B cell (primary cell): ENCODE results near the gene MORC2. TPM values are rescaled to one million over a fixed set of nuclear protein-coding genes. Genes with fewer than 3 reads are reported as not detected.

Source experiments
- ATAC-seq: fragments of 200-7000 bp; cut with Tn5 transposase; one replicate; pipeline ENCODE4 v1.10.0; 2021; ENCODE audit warnings: low read depth, mild to moderate bottlenecking, moderate number of reproducible peaks, moderate library complexity
- CTCF ChIA-PET: fragments of 350-600 bp; sonication (Branson Sonifier 250); formaldehyde crosslinking; loops from one replicate; lab custom pipeline; 2021; ENCODE audit warnings: antibody characterized with exemption, inconsistent platforms; lab: Charles Lee
- POLR2A ChIA-PET: fragments of 350-600 bp; sonication (Branson Sonifier 250); formaldehyde crosslinking; loops from one replicate; lab custom pipeline; 2021; ENCODE audit warnings: antibody characterized with exemption; lab: Charles Lee
- DNase-seq: peaks from one replicate; pipeline ENCODE4 v3.0.0; 2013
- H2AFZ ChIP-seq: 2 replicates; pipeline ENCODE4 v1.6.1; 2012; ENCODE audit warnings: mild to moderate bottlenecking, low read depth, low read length; ENCODE audit not compliant: insufficient read depth, poor library complexity, severe bottlenecking
- H3K27ac ChIP-seq, 2 donors: 1 replicate in 1 of 2; 2 replicates in 1 of 2; pipeline ENCODE4 v1.5.1; 2012 to 2013; ENCODE audit warnings: low read length in 2 of 2, mild to moderate bottlenecking in 2 of 2, moderate library complexity in 1 of 2
- H3K27me3 ChIP-seq, 4 experiments: fragments of 200-600 bp in 1 of 4; sonication (generic) in 1 of 4; replicated peaks in 1 of 4; 1 replicate in 2 of 4; 2 replicates in 2 of 4; pipeline versions ENCODE4 v1.6.1 to v1.7.0; 2013 to 2016; ENCODE audit warnings: low read length in 3 of 4, mild to moderate bottlenecking in 2 of 4, mixed read lengths in 1 of 4, moderate library complexity in 1 of 4; ENCODE audit not compliant: insufficient read depth in 4 of 4, control insufficient read depth in 3 of 4; ENCODE audit errors: control extremely low read depth in 1 of 4
- H3K36me3 ChIP-seq, 2 experiments: replicated peaks in 1 of 2; 1 replicate in 1 of 2; 2 replicates in 1 of 2; pipeline versions ENCODE4 v1.6.1 to v1.7.1; 2013; ENCODE audit warnings: low read length in 1 of 2; ENCODE audit not compliant: insufficient read depth in 2 of 2, control insufficient read depth in 1 of 2; ENCODE audit errors: control extremely low read depth in 1 of 2, extremely low read depth in 1 of 2
- H3K4me1 ChIP-seq, 2 donors: fragments of 200-600 bp in 1 of 2; sonication (generic) in 1 of 2; 1 replicate in 1 of 2; 2 replicates in 1 of 2; pipeline versions ENCODE4 v1.5.1 to v1.6.1; 2013 to 2017; ENCODE audit warnings: low read length in 2 of 2; ENCODE audit not compliant: control insufficient read depth in 2 of 2, insufficient read depth in 2 of 2
- H3K4me2 ChIP-seq: replicated peaks from 2 replicates; pipeline ENCODE3; 2012; ENCODE audit warnings: mild to moderate bottlenecking, low read depth, low read length; ENCODE audit not compliant: poor library complexity, severe bottlenecking
- H3K4me3 ChIP-seq, 5 experiments: fragments of 200-600 bp in 1 of 5; sonication (generic) in 1 of 5; 1 replicate in 3 of 5; 2 replicates in 2 of 5; pipeline versions ENCODE4 v1.5.1 to v1.7.0; 2011 to 2016; ENCODE audit warnings: low read length in 4 of 5, mild to moderate bottlenecking in 4 of 5, low read depth in 2 of 5, control low read depth in 1 of 5, moderate library complexity in 1 of 5; ENCODE audit not compliant: insufficient read depth in 1 of 5; ENCODE audit errors: control extremely low read depth in 1 of 5, extremely low read depth in 1 of 5
- H3K79me2 ChIP-seq: fragments of 200-600 bp; sonication (generic); one replicate; pipeline ENCODE4 v1.6.0; 2016; ENCODE audit warnings: low read length; ENCODE audit not compliant: control insufficient read depth, insufficient read depth
- H3K9ac ChIP-seq: fragments of 200-600 bp; sonication (generic); 2 replicates; pipeline ENCODE4 v1.6.1; 2017; ENCODE audit warnings: mild to moderate bottlenecking, low read length, moderate library complexity
- H3K9me3 ChIP-seq, 3 donors: one replicate each; pipeline versions ENCODE4 v1.6.1 to v1.7.1; 2013; ENCODE audit warnings: low read length in 2 of 3; ENCODE audit not compliant: control insufficient read depth in 2 of 3, insufficient read depth in 1 of 3; ENCODE audit errors: control extremely low read depth in 1 of 3
- H4K20me1 ChIP-seq: 2 replicates; pipeline ENCODE4 v1.6.0; 2012; ENCODE audit warnings: mild to moderate bottlenecking, low read length; ENCODE audit not compliant: insufficient read depth, control insufficient read depth, poor library complexity, severe bottlenecking
- H3K27ac Mint-ChIP-seq: one replicate; pipeline ENCODE4 v1.8.0; 2021; ENCODE audit warnings: mixed read lengths
- H3K27me3 Mint-ChIP-seq: one replicate; pipeline ENCODE4 v1.8.0; 2021; ENCODE audit warnings: mixed read lengths
- H3K4me1 Mint-ChIP-seq: one replicate; pipeline ENCODE4 v1.8.0; 2021; ENCODE audit warnings: mixed read lengths
- H3K4me3 Mint-ChIP-seq: one replicate; pipeline ENCODE4 v1.8.0; 2021; ENCODE audit warnings: mixed read lengths
- H3K9me3 Mint-ChIP-seq: one replicate; pipeline ENCODE4 v1.8.0; 2022; ENCODE audit warnings: mixed read lengths; ENCODE audit not compliant: insufficient read depth
- EZH2 ChIP-seq: IDR thresholded peaks from 2 replicates; pipeline ENCODE4 v1.6.1; 2012; ENCODE audit warnings: borderline replicate concordance, low read depth, mild to moderate bottlenecking, moderate library complexity, low read length; ENCODE audit not compliant: insufficient read depth, poor library complexity, severe bottlenecking
- WGBS: methylation state at CpG from one replicate; pipeline ENCODE4 v1.1.5; 2013; ENCODE audit warnings: missing lambda C conversion rate; ENCODE audit not compliant: insufficient coverage; 5-methylcytosine and 5-hydroxymethylcytosine counted together
- intact Hi-C: fragments of 100-400 bp; cut with micrococcal nuclease; formaldehyde crosslinking; loops from one replicate; pipeline ENCODE4 v1.10.0; 2022
- polyA plus RNA-seq: library from polyadenylated mRNA; depleted of rRNA; stranded (reverse); fragments of >200 nt; gene quantifications from 2 replicates; pipeline ENCODE4 v1.2.3, GENCODE V29; 2012
- total RNA-seq, 2 donors: library from RNA; stranded (reverse); fragments of 120-200 nt in 1 of 2; gene quantifications; 1 replicate in 1 of 2; 2 replicates in 1 of 2; pipeline versions ENCODE4 v1.2.3 to v1.2.4, GENCODE V29; 2013 to 2022
- TF ChIP-seq, protein P1 (sequence below): fragments of 200-600 bp; IDR thresholded peaks from one replicate; pipeline ENCODE4 v1.8.0; 2022; ENCODE audit warnings: antibody characterized with exemption, mild to moderate bottlenecking

MORC2 gene
- total and polyA plus RNA-seq, 2 donors (not counting 1 experiment from before 2014, with no cell fraction given): 10.1 to 25.0 TPM

GRCh38 chr22:30891443-30891755 lies 77.2 kb downstream of the MORC2 start:
- DNase-seq (no peak), ATAC-seq (no peak)
- Mint-ChIP-seq H3K4me1 (no peaks in the 10 kb centered on the region), H3K27me3 (no peaks in the 10 kb centered on the region), H3K27ac (no peak overlapping the region), H3K9me3 (no peaks in the 10 kb centered on the region), H3K4me3 (no peak overlapping the region)
- no peak overlapping the region for H3K27ac ChIP-seq
- no peaks in the 10 kb centered on the region for H3K36me3 ChIP-seq
- ChIA-PET CTCF (interaction anchor here (0.6 to 3.2 kb wide), 5 partner anchors 15 to 257 kb away, joined by 3 to 23 read pairs (median 4); partner anchors contain the start of gene SLC35E4), POLR2A (interaction anchor here (0.7 kb wide), 1 partner anchor 212 kb away, joined by 3 read pairs; no protein-coding TSS in a partner anchor)
- intact Hi-C loops: no loop called here
- 90% methylated on average over 8 of the region's 8 CpGs for WGBS
- H3K9ac ChIP-seq: no peak overlapping the region
- TF ChIP-seq EZH2: no peak
- TF ChIP-seq, protein P1, sequence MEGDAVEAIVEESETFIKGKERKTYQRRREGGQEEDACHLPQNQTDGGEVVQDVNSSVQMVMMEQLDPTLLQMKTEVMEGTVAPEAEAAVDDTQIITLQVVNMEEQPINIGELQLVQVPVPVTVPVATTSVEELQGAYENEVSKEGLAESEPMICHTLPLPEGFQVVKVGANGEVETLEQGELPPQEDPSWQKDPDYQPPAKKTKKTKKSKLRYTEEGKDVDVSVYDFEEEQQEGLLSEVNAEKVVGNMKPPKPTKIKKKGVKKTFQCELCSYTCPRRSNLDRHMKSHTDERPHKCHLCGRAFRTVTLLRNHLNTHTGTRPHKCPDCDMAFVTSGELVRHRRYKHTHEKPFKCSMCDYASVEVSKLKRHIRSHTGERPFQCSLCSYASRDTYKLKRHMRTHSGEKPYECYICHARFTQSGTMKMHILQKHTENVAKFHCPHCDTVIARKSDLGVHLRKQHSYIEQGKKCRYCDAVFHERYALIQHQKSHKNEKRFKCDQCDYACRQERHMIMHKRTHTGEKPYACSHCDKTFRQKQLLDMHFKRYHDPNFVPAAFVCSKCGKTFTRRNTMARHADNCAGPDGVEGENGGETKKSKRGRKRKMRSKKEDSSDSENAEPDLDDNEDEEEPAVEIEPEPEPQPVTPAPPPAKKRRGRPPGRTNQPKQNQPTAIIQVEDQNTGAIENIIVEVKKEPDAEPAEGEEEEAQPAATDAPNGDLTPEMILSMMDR: no peak
- no peak overlapping the region for H3K4me2 ChIP-seq
- no peak overlapping the region for H2AFZ ChIP-seq
- H3K27me3 ChIP-seq: no peaks in the 10 kb centered on the region
- H3K4me3 ChIP-seq: no peak overlapping the region
- no peaks in the 10 kb centered on the region for H3K9me3 ChIP-seq
- peaks cover 21% of the 10 kb centered on the region for H4K20me1 ChIP-seq
- no peaks in the 10 kb centered on the region for H3K4me1 ChIP-seq
- H3K79me2 ChIP-seq: no peaks in the 10 kb centered on the region

DNA sequence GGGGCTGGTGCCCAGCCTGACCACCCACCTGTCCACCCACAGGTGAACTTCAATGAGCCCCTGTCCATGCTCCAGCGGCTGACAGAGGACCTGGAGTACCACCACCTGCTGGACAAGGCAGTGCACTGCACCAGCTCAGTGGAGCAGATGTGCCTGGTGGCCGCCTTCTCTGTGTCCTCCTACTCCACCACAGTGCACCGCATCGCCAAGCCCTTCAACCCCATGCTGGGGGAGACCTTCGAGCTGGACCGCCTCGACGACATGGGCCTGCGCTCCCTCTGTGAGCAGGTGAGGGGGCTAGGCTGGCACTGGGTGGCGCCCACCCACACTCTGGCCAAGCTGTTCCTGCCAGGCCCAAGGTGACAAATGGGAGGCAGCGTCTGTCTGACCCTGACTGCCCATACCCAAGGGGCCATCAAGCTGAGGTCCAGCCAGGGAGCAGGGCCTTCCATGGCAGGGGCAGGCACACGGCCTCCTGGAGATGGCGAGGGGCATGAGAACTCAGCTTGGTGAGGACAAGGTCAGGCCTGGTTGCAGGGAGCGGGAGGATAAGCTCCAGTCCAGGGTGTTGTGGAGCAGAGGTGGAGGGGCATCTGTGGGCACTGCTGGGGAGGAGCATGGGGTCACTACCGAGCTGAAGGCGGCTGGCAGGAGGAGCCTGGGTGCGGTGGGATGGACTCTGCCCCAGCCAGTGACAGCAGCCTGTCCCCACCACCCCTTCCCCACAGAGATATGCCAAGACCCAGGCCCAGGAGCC lies 77.7 kb downstream of the MORC2 start:
- H3K4me1 Mint-ChIP-seq: no peaks in the 10 kb centered on the region
- no peaks in the 10 kb centered on the region for H3K27me3 Mint-ChIP-seq
- DNase-seq: peak; percentile 35
- WGBS: 90% methylated on average over 17 of the region's 17 CpGs
- H3K4me3 Mint-ChIP-seq: no peak overlapping the region
- TF ChIP-seq EZH2: no peak
- TF ChIP-seq, protein P1: peak; percentile 74
- H3K27ac Mint-ChIP-seq: no peak overlapping the region
- no peak overlapping the region for H2AFZ ChIP-seq
- H3K4me3 ChIP-seq: no peak overlapping the region
- peak; percentile 39 for ATAC-seq
- H3K9me3 ChIP-seq: no peaks in the 10 kb centered on the region
- no peaks in the 10 kb centered on the region for H3K79me2 ChIP-seq
- intact Hi-C loops: no loop called here
- H3K9me3 Mint-ChIP-seq: no peaks in the 10 kb centered on the region
- no peak overlapping the region for H3K27ac ChIP-seq
- no peak overlapping the region for H3K4me2 ChIP-seq
- ChIA-PET POLR2A (interaction anchor here (0.6 to 0.7 kb wide), 2 partner anchors 211 to 256 kb away, joined by 3 read pairs; no protein-coding TSS in a partner anchor), CTCF (interaction anchor here (0.6 to 3.2 kb wide), 8 partner anchors 10 to 282 kb away, joined by 3 to 23 read pairs (median 4); partner anchors contain the start of gene SLC35E4)
- H3K27me3 ChIP-seq: no peaks in the 10 kb centered on the region
- no peaks in the 10 kb centered on the region for H3K36me3 ChIP-seq
- H4K20me1 ChIP-seq: peaks cover 21% of the 10 kb centered on the region
- no peak overlapping the region for H3K9ac ChIP-seq
- no peaks in the 10 kb centered on the region for H3K4me1 ChIP-seq
